ENCODE measurements around the gene AGBL3.
A peak's percentile ranks its signal among the peaks of the same experiment; 100 is the strongest.
"Not testable (repeated sequence)": the region's sequence is repeated elsewhere in the genome, so short reads cannot be mapped to it uniquely, and the experiment has no call there.

Gene AGBL3

DNA sequence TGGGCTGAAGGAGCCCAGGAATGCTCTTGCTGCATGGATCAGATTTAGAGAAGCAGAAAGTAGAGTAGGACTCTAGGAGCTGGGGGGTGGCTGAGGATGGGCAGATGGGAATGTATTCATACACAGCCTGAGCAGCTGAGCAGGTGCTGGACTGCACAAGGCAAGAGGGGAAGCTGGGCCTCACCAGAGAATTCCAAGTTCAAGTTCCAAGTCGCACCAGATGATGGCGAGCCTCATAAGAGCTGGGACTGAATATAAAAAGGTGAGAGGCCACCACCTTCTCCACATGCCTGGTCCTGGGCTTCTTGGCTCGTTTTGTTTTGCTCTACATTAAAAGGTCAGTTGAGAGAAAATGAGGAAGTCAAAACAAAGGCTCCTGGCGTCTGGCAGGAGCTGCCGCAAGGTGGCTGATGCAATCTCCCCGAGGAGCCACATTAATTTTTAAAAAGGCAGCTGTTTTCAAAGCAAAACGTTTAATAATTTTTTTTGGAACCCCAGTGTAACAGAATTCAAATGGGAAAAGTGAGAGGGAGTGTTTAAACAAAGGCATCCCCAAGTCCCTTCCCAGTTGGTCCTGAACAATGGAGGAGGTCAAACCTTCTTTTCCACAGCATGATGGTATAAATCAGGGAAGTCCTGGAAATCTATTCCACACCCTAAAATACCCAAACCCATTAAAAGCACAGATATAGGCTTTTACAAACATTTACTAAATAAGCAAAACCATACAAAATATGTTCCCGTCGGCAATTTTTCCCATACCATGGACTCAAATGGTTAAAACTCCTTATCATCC is 174.7 kb downstream of the AGBL3 start:
- H3K4me3 ChIP-seq (ENCODE audit: low read length), result no peak overlapping the region
- no peak for DNase-seq (ENCODE audit: low read depth, low spot score)

DNA sequence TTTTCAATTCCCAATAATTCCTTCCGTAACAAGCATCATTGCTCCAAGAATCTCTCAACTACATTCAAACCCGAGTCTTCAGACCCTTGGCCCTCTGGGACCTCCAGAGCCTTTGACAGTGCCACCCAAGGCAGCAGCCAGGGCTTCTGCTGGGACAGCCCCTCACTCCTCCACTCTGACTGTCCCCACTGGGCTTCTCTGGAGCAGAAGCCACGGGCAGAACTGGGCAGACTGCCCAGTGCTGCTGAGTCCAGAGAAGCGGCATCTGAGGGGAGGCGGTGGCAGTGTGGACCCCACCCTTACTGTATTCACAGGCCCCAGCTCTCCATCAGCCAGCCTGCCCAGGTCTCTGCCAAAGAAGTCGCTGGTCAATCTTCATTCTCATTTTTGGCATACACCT is 175.4 kb downstream of the AGBL3 start:
- no peak for DNase-seq (ENCODE audit: low read depth, low spot score)
- no peak overlapping the region for H3K4me3 ChIP-seq (ENCODE audit: low read length)

DNA sequence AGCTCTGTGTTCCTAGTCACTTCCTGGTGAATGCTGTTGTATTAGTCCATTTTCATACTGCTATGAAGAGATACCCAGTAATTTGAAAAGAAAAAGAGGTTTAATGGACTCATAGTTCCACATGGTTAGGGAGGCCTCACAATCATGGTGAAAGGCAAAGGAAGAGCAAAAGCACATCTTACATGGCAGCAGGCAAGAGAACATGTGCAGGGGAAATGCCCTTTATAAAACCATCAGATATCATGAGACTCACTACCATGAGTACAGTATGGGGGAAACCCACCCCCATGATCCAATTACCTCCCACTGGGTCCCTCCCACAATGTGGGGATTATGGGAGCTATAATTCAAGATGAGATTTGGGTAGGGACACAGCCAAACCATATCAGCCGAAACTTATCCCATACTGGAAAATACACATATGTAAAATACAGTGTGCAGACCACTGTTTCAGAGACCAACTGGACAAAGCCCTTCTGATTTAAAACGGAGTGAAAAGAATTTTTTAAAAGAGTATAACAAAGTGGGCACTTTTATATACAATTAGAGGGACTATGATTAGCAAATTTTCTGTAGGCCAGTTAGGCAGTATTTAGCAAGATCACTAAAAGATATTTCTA is 176.2 kb downstream of the AGBL3 start:
- DNase-seq (ENCODE audit: low read depth, low spot score), result no peak
- H3K4me3 ChIP-seq (ENCODE audit: low read length), result no peak overlapping the region

- no peak for DNase-seq (ENCODE audit: low read depth, low spot score)
Measured at GRCh38 chr7:135164357-135165061, 178.2 kb downstream of the AGBL3 start.

GRCh38 chr7:135165862-135166261 is 179.6 kb downstream of the AGBL3 start:
- H3K4me3 ChIP-seq (ENCODE audit: low read length), result no peak overlapping the region
- DNase-seq (ENCODE audit: low read depth, low spot score), result no peak

More at GRCh38 chr7:135164357-135165061, 178.2 kb downstream of the AGBL3 start:
- H3K4me3 ChIP-seq (ENCODE audit: low read length), result no peak overlapping the region

GRCh38 chr7:135166338-135166990 is 180.2 kb downstream of the AGBL3 start:
- no peak for DNase-seq (ENCODE audit: low read depth, low spot score)
- H3K4me3 ChIP-seq (ENCODE audit: low read length), result no peak overlapping the region

GRCh38 chr7:135167365-135167917 is 181.1 kb downstream of the AGBL3 start:
- H3K4me3 ChIP-seq (ENCODE audit: low read length), result no peak overlapping the region
- DNase-seq (ENCODE audit: low read depth, low spot score), result no peak

DNA sequence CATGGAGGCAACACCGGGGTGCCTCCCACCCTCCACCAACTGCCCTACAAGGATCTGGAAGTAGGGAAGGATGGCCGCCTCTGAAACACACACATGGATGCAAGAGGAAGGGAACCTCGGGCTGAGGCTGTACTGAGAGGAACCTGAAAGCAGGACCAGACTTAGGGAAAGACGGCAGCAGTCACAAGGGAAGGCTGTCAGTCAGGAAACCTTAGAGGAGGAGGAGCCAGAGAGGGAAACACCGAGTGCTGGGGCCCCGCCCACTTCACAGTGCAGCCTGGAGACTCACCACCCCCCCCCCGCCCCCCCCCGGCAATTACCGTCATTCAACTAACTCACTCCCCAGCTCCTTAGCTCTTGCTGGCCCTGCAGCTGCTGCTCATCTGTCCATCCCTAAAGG is 181.7 kb downstream of the AGBL3 start:
- H3K4me3 ChIP-seq (ENCODE audit: low read length), result no peak overlapping the region
- no peak for DNase-seq (ENCODE audit: low read depth, low spot score)

DNA sequence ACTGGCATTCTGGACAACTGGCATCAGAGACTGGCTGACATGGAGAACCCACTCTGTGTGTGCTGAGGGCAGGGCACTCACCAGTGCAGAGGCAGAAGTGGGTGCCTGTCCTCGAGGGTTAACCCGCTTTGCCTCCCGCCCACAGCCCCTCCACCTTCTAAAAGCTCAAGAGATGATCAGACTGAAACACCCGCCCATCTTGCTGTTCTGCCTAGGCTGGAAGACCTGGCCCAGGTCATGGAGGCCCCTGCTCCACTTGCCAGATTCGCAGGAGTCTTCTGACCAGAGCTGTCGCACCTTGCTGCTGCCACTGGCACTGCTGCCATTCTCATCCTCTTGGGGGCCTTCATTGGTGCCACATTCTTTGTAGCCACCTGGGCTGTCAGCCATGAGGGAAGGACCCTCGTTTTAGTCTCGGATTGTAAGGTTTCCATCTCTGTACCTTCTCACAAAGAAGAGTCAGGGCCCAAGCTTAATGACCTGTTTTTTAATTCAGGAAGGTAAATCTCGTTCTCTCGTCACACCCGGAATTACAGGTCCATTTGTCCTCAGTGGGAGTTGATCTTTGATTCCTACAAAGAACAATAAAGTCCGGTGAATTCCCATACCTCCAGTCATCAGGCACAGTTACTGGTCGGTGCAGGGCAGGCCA is 182.3 kb downstream of the AGBL3 start:
- no peak for DNase-seq (ENCODE audit: low read depth, low spot score)
- no peak overlapping the region for H3K4me3 ChIP-seq (ENCODE audit: low read length)

DNA sequence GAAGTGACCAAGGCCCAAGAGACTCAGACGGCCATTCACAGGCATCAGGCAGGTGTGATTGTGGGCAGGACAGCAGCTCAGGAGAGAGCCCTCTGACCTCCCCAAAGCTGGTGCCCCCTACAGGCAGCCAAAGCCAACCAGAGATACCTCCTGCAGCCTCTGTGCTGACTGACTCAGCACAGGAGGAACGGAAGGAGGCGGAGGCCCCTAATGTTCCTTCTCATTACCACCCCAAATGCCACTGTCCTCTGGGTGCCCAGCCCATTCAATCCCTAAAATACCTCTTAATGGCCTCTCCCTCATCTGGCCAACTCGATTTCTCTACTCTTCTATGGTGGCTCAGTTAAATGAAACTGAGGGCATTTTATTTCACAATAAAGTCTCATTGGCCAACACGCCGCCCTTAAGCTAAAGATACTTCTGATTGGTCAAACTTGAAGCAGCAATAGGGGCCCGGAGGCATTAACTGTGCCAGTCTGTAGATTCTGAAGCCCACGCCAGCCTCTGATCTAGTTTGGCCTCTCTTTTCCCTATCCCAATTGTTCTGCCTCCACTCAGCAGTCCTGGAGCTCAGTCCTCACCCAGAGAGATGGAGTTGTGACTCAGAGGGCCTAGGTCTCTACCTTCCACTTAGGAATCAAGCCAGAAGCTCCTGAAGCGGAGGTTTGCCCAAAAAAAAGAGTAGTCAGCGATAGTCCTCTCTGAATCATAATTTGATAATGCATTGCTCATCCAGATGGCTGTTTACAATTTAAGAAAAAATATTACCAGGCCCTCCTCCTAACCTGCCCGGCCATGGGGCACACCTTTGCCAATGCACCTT is 183.0 kb downstream of the AGBL3 start:
- DNase-seq (ENCODE audit: low read depth, low spot score), result peak; percentile 44
- H3K4me3 ChIP-seq (ENCODE audit: low read length), result peak overlapping the region; percentile 67

DNA sequence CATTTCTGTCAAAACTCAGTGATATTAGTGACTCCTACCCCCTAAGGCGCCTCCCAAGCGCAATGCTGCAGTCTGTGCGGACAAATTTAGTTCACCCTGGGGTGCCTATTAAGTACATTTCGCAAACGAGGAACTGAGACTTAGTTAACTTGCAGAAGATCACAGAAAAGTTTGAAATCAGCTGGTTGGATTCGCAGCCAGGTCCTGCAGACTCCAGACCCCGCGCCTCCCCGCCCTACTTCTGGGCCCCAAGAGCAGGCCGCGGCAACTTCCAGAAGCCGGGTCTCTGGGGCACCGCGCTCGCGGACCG is 183.6 kb downstream of the AGBL3 start:
- DNase-seq (ENCODE audit: low read depth, low spot score), result peak; percentile 14
- peak overlapping the region; percentile 67 for H3K4me3 ChIP-seq (ENCODE audit: low read length)

- DNase-seq (ENCODE audit: low read depth, low spot score), result peak; percentile 83
- peak within 1 kb of the TSS; percentile 67 for H3K4me3 ChIP-seq (ENCODE audit: low read length)
Measured at GRCh38 chr7:135170274-135170997, 184.1 kb downstream of the AGBL3 start, which contains the start of gene CYREN. CYREN (minus strand) TSS chr7:135170707; CDS start chr7:135168922, 1,785 bp downstream.

DNA sequence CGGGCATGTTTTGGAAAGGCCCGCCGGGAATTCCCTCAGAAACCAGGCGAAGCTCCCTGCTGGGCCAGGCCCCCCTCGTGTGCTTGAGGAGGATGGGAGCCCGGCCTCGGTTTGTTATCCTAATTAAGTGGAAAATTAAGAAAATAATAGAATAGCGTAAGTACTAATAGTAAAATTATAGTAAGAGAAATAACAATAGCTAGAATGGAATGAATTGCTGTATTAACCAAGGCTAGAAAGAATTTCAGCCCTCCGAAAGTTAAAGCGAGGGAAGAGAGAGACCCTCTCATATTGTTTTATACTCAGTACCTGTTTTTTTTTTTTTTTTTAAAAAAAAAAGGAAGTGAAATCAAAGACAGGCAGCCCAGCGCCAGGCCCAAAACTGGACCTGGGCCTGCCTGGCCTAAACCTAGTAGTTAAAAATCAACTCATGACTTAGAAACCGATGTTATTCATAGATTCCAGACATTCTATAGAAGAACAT is 184.7 kb downstream of the AGBL3 start:
- DNase-seq (ENCODE audit: low read depth, low spot score), result not testable (repeated sequence)
- H3K4me3 ChIP-seq (ENCODE audit: low read length), result peak overlapping the region; percentile 67

GRCh38 chr7:135171581-135172291 is 185.4 kb downstream of the AGBL3 start:
- DNase-seq (ENCODE audit: low read depth, low spot score); H3K4me3 ChIP-seq (ENCODE audit: low read length): not testable (repeated sequence)

- not testable (repeated sequence) for H3K4me3 ChIP-seq (ENCODE audit: low read length); DNase-seq (ENCODE audit: low read depth, low spot score)
Measured at GRCh38 chr7:135173916-135174315, 187.6 kb downstream of the AGBL3 start.

DNA sequence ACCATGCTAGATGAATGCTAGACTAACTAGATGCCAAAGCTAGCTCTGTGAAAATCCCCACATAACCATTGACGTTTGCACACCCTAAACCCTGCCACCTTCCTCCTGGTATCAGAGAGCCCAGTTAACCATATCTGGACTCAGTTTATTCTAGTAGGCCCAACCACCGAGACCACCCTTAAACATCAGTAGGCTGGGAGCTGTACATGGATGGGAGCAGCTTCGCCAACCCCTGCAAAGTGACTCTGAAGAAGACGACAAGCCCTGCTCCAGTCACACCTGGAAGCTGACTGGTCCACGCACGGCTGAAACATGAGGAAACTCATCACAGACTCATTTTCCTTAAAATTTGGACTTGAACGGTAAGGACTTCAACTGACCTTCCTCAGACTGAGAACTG is 188.6 kb downstream of the AGBL3 start:
- H3K4me3 ChIP-seq (ENCODE audit: low read length), result no peak overlapping the region
- no peak for DNase-seq (ENCODE audit: low read depth, low spot score)

DNA sequence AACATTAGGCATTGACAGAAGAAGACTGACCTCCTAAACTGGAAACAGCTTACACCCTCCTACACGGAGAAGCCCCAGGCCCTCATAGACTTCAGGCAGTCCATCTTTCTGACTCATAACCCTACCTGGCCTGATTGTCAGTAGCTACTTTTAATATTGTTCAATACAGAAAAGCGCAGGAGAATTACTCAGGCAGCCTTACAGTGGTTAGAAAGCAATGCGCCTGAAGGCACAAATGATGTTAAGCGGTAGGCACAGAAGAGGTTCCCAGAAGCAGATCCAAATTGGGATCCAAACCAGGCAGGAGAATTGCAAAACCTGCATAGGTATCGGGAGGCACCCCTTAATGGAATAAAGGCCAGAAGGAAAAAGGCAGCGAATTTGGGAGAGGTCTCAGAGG is 189.6 kb downstream of the AGBL3 start:
- DNase-seq (ENCODE audit: low read depth, low spot score), result no peak

More for the DNA sequence above, 189.6 kb downstream of the AGBL3 start:
- no peak overlapping the region for H3K4me3 ChIP-seq (ENCODE audit: low read length)
